Bronchial epithelial cell (primary cell): Measurements from ENCODE around the gene ANTXR2. TPM values are rescaled to one million over a fixed set of nuclear protein-coding genes. Genes with fewer than 3 reads are reported as not detected.

Experiments
- DNase-seq: peaks from one replicate; pipeline ENCODE4 v3.0.0-alpha.2; 2010; ENCODE audit warnings: low read depth
- FAIRE-seq: peaks from 2 replicates; lab custom pipeline; 2011; peaks lifted over from hg19 to GRCh38; lab: Jason Lieb, UNC
- H3K27me3 ChIP-seq: 2 replicates; pipeline ENCODE4 v1.5.1; 2011; ENCODE audit warnings: low read length; ENCODE audit not compliant: control insufficient read depth, insufficient read depth
- H3K36me3 ChIP-seq: 2 replicates; pipeline ENCODE4 v1.5.1; 2011; ENCODE audit warnings: low read length; ENCODE audit not compliant: control insufficient read depth, insufficient read depth
- H3K4me3 ChIP-seq: 2 replicates; pipeline ENCODE4 v1.5.1; 2011; ENCODE audit warnings: mild to moderate bottlenecking, low read depth, low read length, control low read depth
- total RNA-seq: library from RNA; depleted of rRNA; stranded (reverse); fragments of >200 nt; gene quantifications from 2 replicates; pipeline ENCODE4 v1.2.1, GENCODE V29; 2014
- TF ChIP-seq, protein P1 (sequence below): IDR thresholded peaks from 2 replicates; pipeline ENCODE4 v1.5.1; 2011; ENCODE audit warnings: mild to moderate bottlenecking, moderate library complexity, low read length, control low read depth, inconsistent platforms; ENCODE audit not compliant: insufficient read depth, severe bottlenecking

Gene ANTXR2
- total RNA-seq, 1 donor from 2014 or later = 35.5 TPM

DNA sequence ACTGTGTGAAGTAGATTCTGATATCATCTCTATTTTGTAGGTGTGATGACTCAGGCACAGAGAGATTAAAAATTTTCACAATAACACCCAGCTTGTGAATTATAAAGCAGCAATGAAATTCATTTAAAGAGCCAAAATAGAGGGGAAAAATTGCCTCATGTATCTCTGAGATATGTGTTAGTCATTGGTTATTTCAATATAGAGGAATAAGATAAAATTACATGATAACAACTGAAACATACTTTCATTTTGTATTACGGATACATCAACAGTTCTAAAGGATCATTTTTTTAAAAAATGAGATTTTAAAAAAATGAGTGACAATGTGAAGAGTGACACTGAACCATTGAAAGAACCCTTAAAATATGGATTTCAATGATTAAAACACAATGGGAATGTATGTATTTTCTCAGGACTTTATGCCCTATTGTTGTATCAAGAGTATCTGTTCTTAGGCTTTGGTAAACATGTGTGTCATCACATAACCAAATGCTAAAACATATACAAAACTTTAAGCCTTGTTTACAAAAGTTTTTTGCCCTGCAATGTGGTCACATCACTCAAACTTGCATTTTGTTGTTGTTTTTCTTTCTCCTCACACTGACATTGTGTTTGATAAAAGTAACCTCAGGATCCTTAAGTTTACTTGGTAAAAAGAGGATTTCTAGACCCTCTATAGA, 221.3 kb downstream of the ANTXR2 start:
- TF ChIP-seq, protein P1, sequence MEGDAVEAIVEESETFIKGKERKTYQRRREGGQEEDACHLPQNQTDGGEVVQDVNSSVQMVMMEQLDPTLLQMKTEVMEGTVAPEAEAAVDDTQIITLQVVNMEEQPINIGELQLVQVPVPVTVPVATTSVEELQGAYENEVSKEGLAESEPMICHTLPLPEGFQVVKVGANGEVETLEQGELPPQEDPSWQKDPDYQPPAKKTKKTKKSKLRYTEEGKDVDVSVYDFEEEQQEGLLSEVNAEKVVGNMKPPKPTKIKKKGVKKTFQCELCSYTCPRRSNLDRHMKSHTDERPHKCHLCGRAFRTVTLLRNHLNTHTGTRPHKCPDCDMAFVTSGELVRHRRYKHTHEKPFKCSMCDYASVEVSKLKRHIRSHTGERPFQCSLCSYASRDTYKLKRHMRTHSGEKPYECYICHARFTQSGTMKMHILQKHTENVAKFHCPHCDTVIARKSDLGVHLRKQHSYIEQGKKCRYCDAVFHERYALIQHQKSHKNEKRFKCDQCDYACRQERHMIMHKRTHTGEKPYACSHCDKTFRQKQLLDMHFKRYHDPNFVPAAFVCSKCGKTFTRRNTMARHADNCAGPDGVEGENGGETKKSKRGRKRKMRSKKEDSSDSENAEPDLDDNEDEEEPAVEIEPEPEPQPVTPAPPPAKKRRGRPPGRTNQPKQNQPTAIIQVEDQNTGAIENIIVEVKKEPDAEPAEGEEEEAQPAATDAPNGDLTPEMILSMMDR = no peak

More for the DNA sequence above, 221.3 kb downstream of the ANTXR2 start:
- no peak for FAIRE-seq
- peak; percentile 16 for DNase-seq
- no peaks in the 10 kb centered on the region for H3K27me3 ChIP-seq
- H3K4me3 ChIP-seq = no peak overlapping the region
- no peaks in the 10 kb centered on the region for H3K36me3 ChIP-seq

Other genes starting within 250 kb of the ANTXR2 start
- gene PRDM8, start 124.3 kb upstream of the ANTXR2 start, total RNA-seq = 0.26 and 0.53 TPM in 2 replicates
- gene FGF5, start 193.4 kb upstream of the ANTXR2 start, total RNA-seq = 0.51 and 1.3 TPM in 2 replicates